ENCODE measurements around the gene CCDC77.

GRCh38 chr12:459430-460258, 58.2 kb downstream of the CCDC77 start, which contains the start of gene B4GALNT3:
- no peak for TF ChIP-seq CTCF (conservative IDR thresholded peaks at IDR 0.05 in 1 of 2, IDR thresholded peaks at IDR 0.05 in 1 of 2; ENCODE audit: extremely low read depth in 1 of 2, insufficient read depth in 1 of 2, low read depth in 1 of 2, low read length in 2 of 2)
- TF ChIP-seq EZH2 (IDR thresholded peaks at IDR 0.05; ENCODE audit: borderline replicate concordance, low read length): no peak

Data from mammary epithelial cell (primary cell).